ENCODE results near the gene CUL2. TPM values are rescaled to one million over a fixed set of nuclear protein-coding genes. Genes with fewer than 3 reads are reported as not detected.
"Not testable (repeated sequence)": the region's sequence is repeated elsewhere in the genome, so short reads cannot be mapped to it uniquely, and the experiment has no call there.

The CUL2 gene
- total and polyA plus RNA-seq, 2 of the 4 experiments (the other 2 are of a cell fraction), result 18.9 to 36.6 TPM

GRCh38 chr10:35080261-35080660 lies 9.9 kb downstream of the CUL2 start:
- H3K27ac ChIP-seq (ENCODE audit: insufficient read depth, low read length); H2BK20ac ChIP-seq (ENCODE audit: low read depth, low read length); H3K56ac ChIP-seq (ENCODE audit: extremely low read depth, insufficient read depth, low read length); H3K27me3 ChIP-seq (ENCODE audit: control insufficient read depth, insufficient read depth, low read length); dilution Hi-C loops (cut with HindIII; ENCODE audit: low sequenced_read_pairs, unreplicated experiment); intact Hi-C loops (cut with micrococcal nuclease); ATAC-seq (ENCODE audit: low read depth); H3K4me3 ChIP-seq (ENCODE audit: insufficient read depth, low read depth, low read length); H3K23ac ChIP-seq (ENCODE audit: low read depth, low read length); H3K18ac ChIP-seq (ENCODE audit: low read depth, low read length); H2AK5ac ChIP-seq (ENCODE audit: low read depth, low read length); H3K4ac ChIP-seq (ENCODE audit: low read depth, low read length); DNase-seq; H3K4me1 ChIP-seq (ENCODE audit: control insufficient read depth, insufficient read depth, low read length); H3K9ac ChIP-seq (ENCODE audit: low read depth, low read length); H2AK9ac ChIP-seq (replicated peaks; ENCODE audit: low read depth, low read length, poor library complexity); BruUV-seq (replicated peaks); H2BK120ac ChIP-seq (ENCODE audit: low read depth, low read length); H3K9me1 ChIP-seq (ENCODE audit: insufficient read depth, low read length); H2BK15ac ChIP-seq (ENCODE audit: low read depth, low read length); H3K36me3 ChIP-seq (ENCODE audit: control insufficient read depth, insufficient read depth, low read length); H4K5ac ChIP-seq (ENCODE audit: low read depth, low read length); H4K8ac ChIP-seq (ENCODE audit: low read depth in 2 of 2, low read length in 2 of 2); H3K14ac ChIP-seq (replicated peaks; ENCODE audit: low read depth, low read length); H2AFZ ChIP-seq (replicated peaks; ENCODE audit: low read length, poor library complexity); H3K4me2 ChIP-seq (ENCODE audit: low read depth, low read length); in situ Hi-C loops (cut with MboI; ENCODE audit: low sequenced_read_pairs); POLR2A ChIA-PET (ENCODE audit: unreplicated experiment); H2BK5ac ChIP-seq (ENCODE audit: low read depth, low read length, poor library complexity, severe bottlenecking); H3K9me3 ChIP-seq (ENCODE audit: control insufficient read depth, insufficient read depth, low read length): not testable (repeated sequence)
- H4K91ac ChIP-seq (ENCODE audit: insufficient read depth, low read depth, low read length), result peak overlapping the region; percentile 1; the same call in 1 of the 2 replicates
- no CpG with 5 or more reads among the region's 1 CpG for WGBS, 2 experiments (ENCODE audit: extremely low coverage in 2 of 2, insufficient read length in 1 of 2)
- H3K79me1 ChIP-seq (ENCODE audit: low read depth in 1 of 2, low read length in 2 of 2), result peaks cover 17 to 61% of the 10 kb centered on the region in 2 experiments
- CTCF ChIA-PET, result interaction anchor here (0.6 kb wide), 1 partner anchor 17 kb away, joined by 4 read pairs; no protein-coding TSS in a partner anchor
- H4K20me1 ChIP-seq (ENCODE audit: insufficient read depth, low read length), result peaks cover 35% of the 10 kb centered on the region; the same call in 1 of the 2 replicates

Data from IMR-90 (cell line).